A673 (cell line): ENCODE measurements around the gene RNU6-9.

Experiments
- CTCF ChIP-seq: fragments of 300-800, 200-600 bp; sonication (generic); conservative IDR thresholded peaks from 2 replicates; pipeline ENCODE4 v1.5.1; 2017; ENCODE audit warnings: low read depth, mild to moderate bottlenecking, antibody characterized with exemption, low read length, moderate library complexity, mixed read lengths
- EZH2 ChIP-seq: fragments of 200-600 bp; sonication (generic); IDR thresholded peaks from 2 replicates; pipeline ENCODE4 v1.6.1; 2017; ENCODE audit warnings: borderline replicate concordance, low read depth, mild to moderate bottlenecking, mixed read lengths, antibody characterized with exemption, low read length; ENCODE audit not compliant: poor library complexity, severe bottlenecking

- TF ChIP-seq CTCF, result no peak
- no peak for TF ChIP-seq EZH2
Observed at GRCh38 chr19:879711-880438, 13.4 kb upstream of the RNU6-9 start.
